Stimulated activated CD4-positive, alpha-beta T cell treated with anti-CD3 and anti-CD28 coated beads, TNF-alpha, amount 100 ng/mL, for 4 hours (primary cell): ENCODE data around the gene TRIM65.

Source experiments
- DNase-seq, 3 experiments: peaks; one replicate each; pipeline ENCODE4 v3.0.0-alpha.2; 2020; ENCODE audit warnings: low read depth in 3 of 3

Gene TRIM65, protein sequence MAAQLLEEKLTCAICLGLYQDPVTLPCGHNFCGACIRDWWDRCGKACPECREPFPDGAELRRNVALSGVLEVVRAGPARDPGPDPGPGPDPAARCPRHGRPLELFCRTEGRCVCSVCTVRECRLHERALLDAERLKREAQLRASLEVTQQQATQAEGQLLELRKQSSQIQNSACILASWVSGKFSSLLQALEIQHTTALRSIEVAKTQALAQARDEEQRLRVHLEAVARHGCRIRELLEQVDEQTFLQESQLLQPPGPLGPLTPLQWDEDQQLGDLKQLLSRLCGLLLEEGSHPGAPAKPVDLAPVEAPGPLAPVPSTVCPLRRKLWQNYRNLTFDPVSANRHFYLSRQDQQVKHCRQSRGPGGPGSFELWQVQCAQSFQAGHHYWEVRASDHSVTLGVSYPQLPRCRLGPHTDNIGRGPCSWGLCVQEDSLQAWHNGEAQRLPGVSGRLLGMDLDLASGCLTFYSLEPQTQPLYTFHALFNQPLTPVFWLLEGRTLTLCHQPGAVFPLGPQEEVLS

DNA sequence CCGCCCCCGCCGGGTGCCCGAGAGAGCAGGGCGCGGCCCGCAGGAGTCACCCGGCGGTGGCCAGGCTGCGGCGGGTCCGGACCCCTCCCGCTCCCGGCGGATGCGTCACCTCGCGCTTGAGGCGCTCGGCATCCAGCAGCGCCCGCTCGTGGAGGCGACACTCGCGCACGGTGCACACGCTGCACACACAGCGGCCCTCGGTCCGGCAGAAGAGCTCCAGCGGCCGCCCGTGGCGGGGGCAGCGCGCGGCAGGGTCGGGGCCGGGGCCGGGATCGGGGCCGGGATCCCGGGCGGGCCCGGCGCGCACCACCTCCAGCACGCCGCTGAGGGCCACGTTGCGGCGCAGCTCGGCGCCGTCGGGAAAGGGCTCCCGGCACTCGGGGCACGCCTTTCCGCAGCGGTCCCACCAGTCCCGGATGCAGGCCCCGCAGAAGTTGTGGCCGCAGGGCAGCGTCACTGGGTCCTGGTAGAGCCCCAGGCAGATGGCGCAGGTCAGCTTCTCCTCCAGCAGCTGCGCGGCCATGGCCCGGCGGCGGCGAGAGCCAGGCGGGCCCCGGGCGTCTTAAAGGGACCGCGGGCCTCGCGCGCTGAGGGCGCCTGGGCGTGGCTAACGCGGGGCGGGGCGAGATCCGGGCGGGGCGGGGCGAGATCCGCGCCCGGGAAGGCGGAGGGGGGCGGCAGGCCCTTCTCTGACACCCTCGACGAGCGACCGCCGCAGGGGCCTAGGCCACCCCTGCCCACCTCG is at the start of gene TRIM65:
Gene TRIM65 (minus strand): TSS at position 537 of the 745 bp plus-strand sequence. CDS start 14 bp downstream, at position 523.
- DNase-seq = peak; percentile 67 to 75 (median 74)

DNA sequence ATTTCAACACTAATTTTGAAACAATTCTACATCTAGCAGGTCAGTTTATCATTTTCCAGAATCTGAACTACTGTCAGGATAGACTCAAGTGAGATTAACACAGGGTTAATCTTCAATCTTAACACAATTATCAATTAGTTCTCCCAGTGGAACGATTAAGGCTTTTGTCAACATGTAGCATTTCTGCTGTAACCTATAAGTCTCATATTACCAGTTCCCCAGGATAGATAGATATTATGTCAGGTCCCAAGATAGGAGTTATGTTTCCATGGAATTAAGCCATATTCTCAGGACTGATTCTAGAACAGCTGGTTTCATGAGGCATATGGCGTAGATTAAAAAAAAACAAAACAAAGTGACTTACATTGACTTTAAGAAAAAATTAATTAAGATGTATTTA is 48.5 kb upstream of the TRIM65 start:
- no peak for DNase-seq

DNA sequence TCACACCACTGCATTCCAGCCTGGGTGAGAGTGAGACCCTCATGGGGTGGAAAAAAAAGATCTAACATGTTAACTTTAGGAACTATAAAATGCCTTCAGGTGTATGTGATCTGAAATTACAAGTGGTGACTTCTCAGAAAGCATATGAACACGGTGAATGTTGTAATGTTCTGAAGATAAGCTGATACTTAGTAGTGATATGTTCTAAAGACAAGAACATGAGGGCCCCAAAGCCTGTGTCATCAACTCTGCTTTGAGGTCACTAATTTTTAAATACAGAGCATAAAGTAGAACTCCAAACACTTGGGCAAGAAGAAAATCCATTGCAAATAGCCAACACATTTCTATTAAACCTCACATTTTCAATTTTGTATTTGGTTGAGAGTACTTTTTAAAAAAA is 46.7 kb upstream of the TRIM65 start:
- no peak for DNase-seq

DNA sequence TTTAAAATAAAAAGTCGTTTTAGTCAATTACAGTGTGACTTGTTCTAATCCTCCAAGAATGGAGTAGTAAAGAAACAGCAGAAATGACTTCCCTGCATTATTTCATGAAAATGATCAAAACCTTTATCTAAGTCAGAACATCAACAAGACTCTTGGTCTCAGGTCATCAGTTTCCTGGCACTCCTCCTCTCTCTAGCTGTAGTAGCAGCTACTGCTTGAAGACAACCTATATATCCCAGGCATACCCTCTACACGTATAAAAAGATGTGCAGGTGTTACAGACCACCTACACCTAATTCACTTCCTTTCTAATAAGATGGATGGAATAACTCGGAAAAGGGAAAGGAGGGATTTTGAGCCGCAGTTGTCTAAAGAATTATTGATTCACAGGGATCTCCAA is 45.7 kb upstream of the TRIM65 start:
- DNase-seq = no peak

DNA sequence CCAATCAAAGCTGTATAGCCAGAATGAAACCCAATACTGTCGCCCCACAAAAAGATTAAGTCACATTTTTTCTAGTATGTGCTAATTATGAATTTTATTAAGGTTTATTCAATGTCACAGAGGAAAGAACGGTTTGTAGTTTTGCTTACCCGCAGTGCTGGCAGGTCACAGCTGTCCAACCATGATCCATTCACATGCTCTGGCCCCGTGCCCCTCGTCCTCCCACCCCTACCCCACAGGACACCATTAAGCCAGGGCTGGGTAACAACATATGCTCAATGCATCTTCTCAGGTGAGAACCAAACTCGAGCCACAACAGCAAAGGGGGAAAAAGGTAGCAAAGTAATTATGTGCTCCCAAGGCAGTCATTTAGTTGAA is 44.7 kb upstream of the TRIM65 start:
- DNase-seq = no peak

DNA sequence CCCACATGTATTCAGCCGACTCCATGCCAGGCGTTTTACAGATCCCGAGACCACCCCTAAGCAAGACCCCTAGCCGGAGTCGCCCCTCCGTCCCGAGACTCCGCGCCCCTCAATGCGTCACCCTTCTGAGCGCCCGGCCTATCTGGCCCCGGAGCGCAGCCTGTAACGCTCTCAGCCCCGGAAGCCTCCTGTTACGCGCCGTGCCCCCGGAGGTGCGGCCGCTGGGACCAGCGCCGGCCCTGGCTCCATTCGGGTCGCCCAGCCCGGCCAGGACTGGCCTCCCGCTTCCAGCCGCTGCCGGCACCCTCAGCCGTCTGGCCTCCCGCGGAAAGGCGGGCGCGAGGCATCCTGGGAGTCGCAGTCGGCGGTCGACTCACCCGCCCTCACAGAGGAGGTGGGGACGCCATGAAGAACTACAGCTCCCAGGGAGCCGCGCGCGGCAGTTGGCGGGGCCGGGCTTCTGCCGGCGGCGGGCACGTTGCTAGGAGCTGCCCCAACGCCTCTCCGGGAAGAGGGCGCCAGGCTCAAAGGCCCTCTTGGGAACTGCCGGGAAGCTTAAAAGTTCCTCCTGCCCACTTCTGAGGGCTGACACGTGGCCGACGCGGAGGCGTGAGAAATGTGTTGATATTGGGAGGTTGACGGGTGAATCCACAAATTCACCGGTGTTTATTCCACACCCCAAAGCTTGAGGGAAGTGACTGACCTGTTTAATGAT is 44.1 kb upstream of the TRIM65 start, which contains the start of gene FBF1:
Gene FBF1 (minus strand): TSS at position 316 of the 715 bp plus-strand sequence. CDS start 2,893 bp downstream, outside the sequence.
- peak; percentile 75 to 83 (median 79) for DNase-seq

DNA sequence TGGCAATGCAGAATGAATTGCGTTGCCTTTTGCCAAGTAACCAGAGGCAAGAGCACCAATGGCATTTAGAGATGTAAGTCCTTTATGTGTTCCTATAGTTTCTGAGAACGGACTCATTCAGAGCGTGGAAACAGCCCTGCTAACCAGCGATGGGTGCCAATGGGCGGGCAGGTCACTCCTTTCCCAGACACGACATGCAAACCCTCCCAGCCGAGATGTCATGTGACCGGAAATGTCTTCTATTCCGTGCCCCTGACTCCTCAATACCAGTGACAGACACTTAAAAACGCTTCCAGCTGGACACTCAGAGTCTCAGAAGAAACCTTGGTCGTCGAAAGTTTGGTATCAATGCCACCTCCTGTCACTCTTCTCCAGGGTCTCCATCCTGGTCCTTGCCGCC is 40.9 kb upstream of the TRIM65 start:
- DNase-seq = no peak

DNA sequence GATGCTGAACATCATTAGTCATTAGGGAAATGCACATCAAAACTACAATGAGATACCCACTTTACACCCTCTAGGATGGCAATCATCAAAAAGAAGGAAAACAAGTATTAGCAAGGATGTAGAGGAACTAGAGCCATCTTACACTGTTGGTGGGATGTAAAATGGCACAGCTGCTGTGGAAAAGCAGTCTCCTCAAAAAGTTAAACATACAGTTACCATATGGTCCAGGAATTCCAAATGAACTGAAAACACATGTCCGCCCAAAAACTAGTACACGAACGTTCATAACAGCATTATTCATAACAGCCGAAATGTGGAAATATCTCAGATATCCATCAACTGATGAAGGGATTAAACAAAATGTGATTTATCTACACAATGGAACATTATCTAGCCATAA is 37.1 kb upstream of the TRIM65 start:
- no peak for DNase-seq

DNA sequence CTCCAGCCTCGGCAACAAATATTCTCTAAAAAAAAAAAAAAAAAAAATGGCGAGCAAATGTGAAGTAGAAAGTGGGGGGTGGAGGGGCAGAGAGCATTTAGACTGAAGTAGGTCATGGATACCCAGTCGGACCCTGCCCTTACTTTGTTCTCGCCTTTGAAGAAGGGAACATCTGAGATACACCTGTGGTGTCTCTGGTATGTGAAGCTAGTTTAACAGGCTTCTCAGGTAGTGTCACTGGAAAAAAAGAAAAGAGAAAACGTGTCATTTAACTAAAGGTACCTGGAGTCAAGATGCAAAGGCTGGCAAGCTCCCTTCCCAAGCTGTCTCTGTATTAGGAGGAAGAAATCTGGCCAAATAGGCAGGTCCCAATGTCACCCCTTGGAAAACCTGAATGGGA is 36.1 kb upstream of the TRIM65 start:
- DNase-seq = no peak

DNA sequence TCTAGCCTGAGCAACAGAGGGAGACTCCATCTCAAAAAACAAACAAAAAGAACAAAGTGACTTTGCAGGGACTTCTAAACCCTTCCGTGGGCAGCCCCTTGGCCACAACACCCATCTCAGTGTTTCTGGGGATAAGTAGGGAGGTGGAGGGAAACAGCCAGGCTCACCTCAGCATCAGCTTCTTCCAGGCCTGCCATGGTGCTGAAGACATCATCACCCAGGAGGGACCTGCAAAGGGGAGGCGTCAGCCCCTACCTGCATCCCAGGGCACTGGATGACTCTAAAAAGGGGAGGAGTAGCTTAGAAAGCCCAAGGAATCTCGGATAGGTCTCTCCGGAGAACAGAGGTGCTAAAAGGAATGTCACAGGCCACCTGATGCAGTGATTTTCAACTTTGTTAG is 34.3 kb upstream of the TRIM65 start:
- DNase-seq = no peak

DNA sequence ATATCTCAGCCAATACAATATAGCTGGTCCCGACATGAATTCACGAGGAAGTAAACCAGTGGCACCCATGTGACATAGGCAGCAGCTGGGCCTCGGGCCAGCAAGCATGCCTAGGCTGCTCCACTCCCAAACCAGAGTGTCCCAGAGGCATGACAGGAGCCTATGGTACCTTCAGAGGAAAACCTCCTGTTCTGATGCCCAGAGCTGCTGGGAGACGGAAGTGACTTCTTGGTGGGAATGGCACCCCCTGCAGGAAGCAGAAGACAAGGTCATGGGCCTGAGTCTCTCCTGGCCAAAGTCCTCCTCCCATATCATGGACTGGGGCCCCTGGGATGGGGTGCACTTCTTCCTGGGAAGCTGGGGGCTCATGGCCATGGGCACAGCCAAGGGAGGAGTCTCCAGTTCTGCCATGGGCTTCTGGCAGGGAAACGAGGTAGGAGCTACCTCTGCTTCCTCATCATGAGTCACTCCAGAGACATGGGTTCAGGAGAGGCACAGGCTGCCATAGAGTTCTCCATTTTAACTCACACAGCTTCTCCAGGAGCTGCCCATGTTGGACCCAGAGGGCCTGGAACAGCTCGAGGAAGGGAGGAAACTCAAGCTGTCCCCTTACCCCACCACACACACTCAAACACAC is 30.7 kb upstream of the TRIM65 start:
- DNase-seq = no peak

DNA sequence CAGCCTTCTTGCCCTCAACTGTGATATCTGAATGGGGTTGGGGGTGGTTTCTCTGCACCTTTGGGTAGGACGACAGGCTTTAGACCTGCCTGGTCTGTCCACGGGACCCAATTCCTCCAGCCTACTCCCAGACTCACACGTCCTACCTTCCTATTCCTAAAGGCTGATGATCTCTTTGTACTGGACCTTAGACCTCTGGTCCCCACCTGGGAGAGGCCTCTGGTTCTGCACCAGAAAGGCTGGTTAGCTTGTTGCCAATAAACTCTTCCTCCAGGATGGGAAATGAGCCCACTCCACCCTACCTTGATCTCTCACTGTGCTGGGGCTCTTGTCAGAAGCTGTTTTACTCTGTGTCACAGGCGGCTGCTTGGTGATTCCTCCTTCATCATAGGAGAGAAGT is 29.7 kb upstream of the TRIM65 start:
- no peak for DNase-seq

DNA sequence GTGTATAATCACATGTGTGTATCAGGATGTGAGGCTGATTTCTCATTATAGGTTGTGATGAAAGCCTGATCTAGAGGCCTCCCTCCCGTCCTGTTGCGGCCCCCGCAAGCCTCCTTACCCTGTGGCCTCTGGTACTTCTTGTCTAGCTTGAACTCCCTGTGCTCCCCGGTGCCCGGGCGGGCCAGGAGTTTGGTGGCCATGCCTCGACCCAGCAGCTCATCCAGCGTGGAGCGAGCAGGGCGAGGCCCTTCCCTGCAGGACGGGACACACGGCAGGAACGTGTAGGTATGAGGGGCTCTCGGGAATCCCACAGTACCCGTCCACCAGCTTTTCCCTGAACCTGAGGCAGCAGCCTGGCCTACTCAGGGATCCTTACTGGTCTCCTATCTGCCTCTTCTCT is 29.2 kb upstream of the TRIM65 start:
- no peak for DNase-seq

DNA sequence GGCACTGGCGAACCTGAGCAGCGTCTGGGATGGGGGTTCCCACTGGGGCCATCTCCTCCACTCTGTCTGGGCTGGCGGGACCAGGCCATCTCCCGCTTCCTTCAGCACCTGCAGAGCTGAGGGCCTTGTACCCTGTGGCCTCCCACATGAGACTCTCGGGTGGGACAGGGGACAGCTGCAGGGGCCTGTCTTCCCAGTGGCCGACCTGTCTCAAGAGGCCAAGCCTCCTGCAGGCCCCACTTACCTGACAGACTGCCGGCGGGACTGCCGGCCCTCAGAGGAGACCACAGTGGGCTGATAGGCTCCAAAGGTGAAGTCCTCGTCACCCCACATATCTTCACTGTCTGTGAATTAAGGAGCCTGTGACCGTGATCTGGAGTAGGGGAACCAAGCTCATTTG is 28.4 kb upstream of the TRIM65 start:
- DNase-seq = no peak

DNA sequence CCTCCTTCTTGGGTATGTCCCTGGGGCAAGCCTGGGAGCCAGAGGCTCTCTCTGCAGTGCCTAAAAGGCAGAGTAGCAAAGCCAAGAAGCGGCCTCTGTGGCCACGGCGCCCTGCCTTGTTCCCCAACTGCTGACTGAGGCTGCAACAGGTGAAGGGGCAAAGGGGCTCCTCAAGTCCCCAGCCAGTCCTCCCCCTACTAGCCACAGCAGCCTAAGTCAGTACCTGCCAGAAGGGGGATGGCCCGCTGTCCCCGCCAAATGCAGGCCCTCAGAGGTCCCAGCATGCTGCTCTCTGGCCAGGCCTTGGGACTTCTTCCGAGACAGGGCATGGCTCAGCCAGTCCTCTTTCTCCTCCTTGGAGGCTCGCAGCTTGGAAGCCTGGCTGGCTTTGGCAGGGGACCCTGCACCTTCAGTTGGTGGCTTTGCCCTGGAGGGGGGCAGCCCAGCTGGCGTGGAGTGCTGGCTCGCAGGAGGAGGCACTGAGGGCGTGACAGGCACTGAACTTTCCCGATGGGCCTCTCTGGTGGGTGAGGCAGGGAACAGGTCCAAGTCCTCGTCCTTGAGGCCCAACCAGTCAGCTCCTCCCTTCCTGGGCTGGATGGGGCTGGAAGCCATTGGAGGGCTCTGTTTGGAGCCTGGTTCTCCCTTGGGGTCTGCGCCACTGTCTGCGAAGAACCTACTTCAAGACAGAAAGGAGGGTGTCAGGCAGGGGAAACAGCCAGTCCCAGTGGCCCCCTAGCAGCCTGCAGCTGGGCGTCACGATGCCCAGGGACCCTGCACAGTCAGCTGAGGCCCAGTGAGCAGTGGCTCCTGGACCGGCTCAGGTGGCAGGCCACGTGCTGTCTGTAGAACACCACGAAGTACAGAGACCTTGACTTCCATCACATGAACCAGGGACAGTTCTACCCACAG is 26.5 kb upstream of the TRIM65 start:
- DNase-seq = no peak

DNA sequence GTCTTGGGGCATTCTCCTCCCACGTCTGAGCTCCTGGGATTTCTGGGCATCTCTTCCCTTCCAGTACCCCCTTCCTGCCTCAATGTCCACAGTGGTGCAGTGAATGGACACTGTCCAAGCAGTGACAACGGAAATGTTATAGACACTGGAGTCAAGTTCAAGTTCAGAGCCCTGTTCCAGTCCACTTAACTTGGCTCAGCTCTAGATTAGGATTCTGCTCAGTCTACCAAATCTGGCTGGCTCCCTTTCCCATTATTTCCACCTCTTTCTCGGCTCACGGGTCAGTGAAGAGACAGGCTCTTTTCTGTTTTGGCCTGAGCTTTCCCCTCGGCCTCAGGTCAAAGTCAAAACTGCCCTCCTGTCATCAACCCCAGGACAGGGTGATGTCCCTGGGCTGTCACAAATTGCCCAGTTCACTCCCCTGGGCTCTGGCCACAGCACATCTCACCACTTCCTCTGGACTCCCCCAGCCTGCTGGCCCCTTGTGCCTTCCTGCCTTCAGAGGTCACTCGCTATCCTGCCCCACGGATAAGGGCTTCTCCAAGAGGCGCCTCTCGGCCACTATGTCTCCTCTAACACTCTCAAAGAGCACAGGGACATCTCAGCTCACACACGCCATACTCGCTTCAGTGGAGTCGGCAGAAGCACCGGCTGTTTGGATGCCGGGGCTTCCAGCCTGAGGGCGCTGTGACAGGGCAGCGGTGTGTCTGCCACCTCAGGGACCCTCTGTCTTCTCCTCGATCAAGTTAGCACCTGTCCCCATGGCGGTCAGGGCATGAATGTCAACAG is 25.6 kb upstream of the TRIM65 start:
- no peak for DNase-seq

DNA sequence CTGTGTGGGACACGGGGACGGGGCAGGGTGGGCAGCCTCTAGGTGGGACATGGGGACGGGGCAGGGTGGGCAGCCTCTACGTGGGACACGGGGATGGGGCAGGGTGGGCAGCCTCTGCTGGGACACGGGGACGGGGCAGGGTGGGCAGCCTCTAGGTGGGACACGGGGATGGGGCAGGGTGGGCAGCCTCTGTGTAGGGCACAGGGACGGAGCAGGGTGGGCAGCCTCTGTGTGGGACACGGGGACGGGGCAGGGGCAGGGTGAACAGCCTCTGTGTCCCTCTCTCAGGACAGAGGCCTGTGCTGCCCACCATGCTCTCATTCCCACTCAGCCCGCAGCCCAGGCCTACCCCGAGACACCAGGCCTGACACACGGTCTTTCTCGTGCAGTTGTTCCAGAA is 24.8 kb upstream of the TRIM65 start:
- DNase-seq = no peak

DNA sequence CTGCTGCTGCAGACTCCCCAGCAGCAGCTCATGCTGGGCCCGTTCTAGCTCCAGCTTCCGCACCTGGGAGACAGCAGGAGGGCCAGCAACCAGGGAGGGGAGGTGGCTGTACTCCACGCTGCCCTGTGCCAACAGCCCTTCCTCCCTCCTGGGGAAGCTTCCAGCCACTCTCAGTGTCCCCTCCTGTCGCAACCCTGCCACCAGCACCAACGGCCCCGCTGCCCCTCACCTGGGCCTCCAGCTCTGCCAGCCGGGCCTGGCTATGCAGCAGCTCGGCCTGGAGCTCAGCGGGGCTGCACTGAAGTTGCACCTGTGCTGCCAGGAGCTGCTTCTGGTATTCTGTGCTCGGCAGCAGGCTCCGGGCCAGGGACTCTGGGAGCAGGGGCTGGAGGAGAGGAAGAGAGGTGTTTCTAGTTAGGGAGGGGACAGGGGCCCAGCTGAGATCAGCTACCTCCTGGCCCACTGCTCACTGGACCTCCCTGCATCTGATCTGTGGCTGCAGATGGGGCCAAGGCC is 23.4 kb upstream of the TRIM65 start:
- DNase-seq = no peak

DNA sequence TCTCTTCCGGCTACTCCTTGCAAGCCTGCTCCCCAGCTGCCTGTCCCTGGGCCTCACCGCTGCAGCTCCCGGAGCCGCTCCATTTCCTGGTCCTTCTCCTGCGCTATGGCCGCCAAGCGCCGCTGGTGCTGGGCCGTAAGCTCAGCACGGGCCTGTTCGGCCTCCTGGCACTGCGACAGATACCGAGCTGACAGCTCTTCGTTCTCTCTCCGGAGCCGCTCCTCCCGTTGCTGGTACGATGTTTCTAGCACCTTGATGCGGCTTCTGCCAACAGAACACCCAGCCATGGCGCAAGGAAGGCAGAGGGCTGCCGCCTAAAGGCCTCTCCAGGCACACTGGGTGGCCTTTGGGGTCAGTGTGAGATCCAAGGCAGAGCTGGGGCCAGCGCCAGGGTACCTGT is 22.9 kb upstream of the TRIM65 start:
- DNase-seq = no peak
